Measurements from ENCODE around the gene MDM2. TPM values are rescaled to one million over a fixed set of nuclear protein-coding genes. Genes with fewer than 3 reads are reported as not detected.

The MDM2 gene
- total RNA-seq, 4 donors from 2014 or later = 39.5 to 84.1 (median 61.8) TPM

GRCh38 chr12:68789144-68789878, 18.7 kb upstream of the MDM2 start:
- Histone ChIP-seq H3K4me3 (no peak overlapping the region), H3K27me3 (no peaks in the 10 kb centered on the region), H3K9me3 (no peaks in the 10 kb centered on the region), H3K27ac (no peak overlapping the region), H3K4me1 (peaks cover 27% of the 10 kb centered on the region), H3K36me3 (no peaks in the 10 kb centered on the region)
- whole genome bisulfite sequencing = 94% methylated on average over 14 of the region's 14 CpGs
- DNase-seq (ENCODE audit: low spot score in 2 of 2) = no peak
- no peak for TF ChIP-seq CTCF (IDR thresholded peaks at IDR 0.05)
- no peak for TF ChIP-seq POLR2AphosphoS5 (IDR thresholded peaks at IDR 0.05)
- no peak for TF ChIP-seq POLR2A (IDR thresholded peaks at IDR 0.05)
- no peak for TF ChIP-seq EP300 (IDR thresholded peaks at IDR 0.05)

GRCh38 chr12:68790081-68790951, 17.7 kb upstream of the MDM2 start:
- no peaks in the 10 kb centered on the region for H3K27me3 ChIP-seq
- H3K9me3 ChIP-seq = no peaks in the 10 kb centered on the region
- no peak for TF ChIP-seq POLR2A (IDR thresholded peaks at IDR 0.05)
- TF ChIP-seq EP300 (IDR thresholded peaks at IDR 0.05) = no peak
- TF ChIP-seq POLR2AphosphoS5 (IDR thresholded peaks at IDR 0.05) = no peak
- no peak for TF ChIP-seq CTCF (IDR thresholded peaks at IDR 0.05)
- DNase-seq (ENCODE audit: low spot score in 2 of 2) = no peak
- H3K27ac ChIP-seq = no peak overlapping the region
- H3K4me1 ChIP-seq = peaks cover 27% of the 10 kb centered on the region
- no peaks in the 10 kb centered on the region for H3K36me3 ChIP-seq
- no peak overlapping the region for H3K4me3 ChIP-seq
- 93% methylated on average over 13 of the region's 13 CpGs for WGBS

- Histone ChIP-seq H3K27me3 (no peaks in the 10 kb centered on the region), H3K36me3 (no peaks in the 10 kb centered on the region), H3K4me3 (no peak overlapping the region), H3K4me1 (peaks cover 22% of the 10 kb centered on the region), H3K9me3 (no peaks in the 10 kb centered on the region), H3K27ac (no peak overlapping the region)
- no peak for TF ChIP-seq POLR2A (IDR thresholded peaks at IDR 0.05)
- no peak for DNase-seq (ENCODE audit: low spot score in 2 of 2)
- WGBS = 62% methylated on average over 3 of the region's 3 CpGs
Measured at GRCh38 chr12:68790952-68791234, 17.1 kb upstream of the MDM2 start.

- H3K4me3 ChIP-seq = no peak overlapping the region
- TF ChIP-seq EP300 (IDR thresholded peaks at IDR 0.05) (no peak), POLR2AphosphoS5 (IDR thresholded peaks at IDR 0.05) (no peak), POLR2A (IDR thresholded peaks at IDR 0.05) (no peak), CTCF (IDR thresholded peaks at IDR 0.05) (no peak)
- no peaks in the 10 kb centered on the region for H3K27me3 ChIP-seq
- H3K36me3 ChIP-seq = no peaks in the 10 kb centered on the region
- no peak for DNase-seq (ENCODE audit: low spot score in 2 of 2)
- 83% methylated on average over 2 of the region's 2 CpGs for WGBS
- H3K9me3 ChIP-seq = no peaks in the 10 kb centered on the region
- peaks cover 11% of the 10 kb centered on the region for H3K4me1 ChIP-seq
- H3K27ac ChIP-seq = no peak overlapping the region
Measured at GRCh38 chr12:68791897-68792481, 16.0 kb upstream of the MDM2 start.

GRCh38 chr12:68792952-68793351, 15.0 kb upstream of the MDM2 start:
- H3K4me3 ChIP-seq = no peak overlapping the region
- no peak overlapping the region for H3K27ac ChIP-seq
- DNase-seq (ENCODE audit: low spot score in 2 of 2) = no peak
- no peak for TF ChIP-seq EP300 (IDR thresholded peaks at IDR 0.05)
- no peak for TF ChIP-seq POLR2AphosphoS5 (IDR thresholded peaks at IDR 0.05)
- TF ChIP-seq POLR2A (IDR thresholded peaks at IDR 0.05) = no peak
- no peak for TF ChIP-seq CTCF (IDR thresholded peaks at IDR 0.05)
- H3K36me3 ChIP-seq = no peaks in the 10 kb centered on the region
- H3K27me3 ChIP-seq = no peaks in the 10 kb centered on the region
- 90% methylated on average over 2 of the region's 2 CpGs for WGBS
- H3K4me1 ChIP-seq = peaks cover 2% of the 10 kb centered on the region
- no peaks in the 10 kb centered on the region for H3K9me3 ChIP-seq
